GM12874 (cell line): ENCODE measurements around the gene SMIM41.

Experiments
- TF ChIP-seq, protein P1 (sequence below): IDR thresholded peaks from 2 replicates; pipeline ENCODE4 v1.5.1; 2011; ENCODE audit warnings: low read depth, mild to moderate bottlenecking, control low read depth, low read length, moderate library complexity; ENCODE audit not compliant: insufficient read depth

SMIM41 gene

DNA sequence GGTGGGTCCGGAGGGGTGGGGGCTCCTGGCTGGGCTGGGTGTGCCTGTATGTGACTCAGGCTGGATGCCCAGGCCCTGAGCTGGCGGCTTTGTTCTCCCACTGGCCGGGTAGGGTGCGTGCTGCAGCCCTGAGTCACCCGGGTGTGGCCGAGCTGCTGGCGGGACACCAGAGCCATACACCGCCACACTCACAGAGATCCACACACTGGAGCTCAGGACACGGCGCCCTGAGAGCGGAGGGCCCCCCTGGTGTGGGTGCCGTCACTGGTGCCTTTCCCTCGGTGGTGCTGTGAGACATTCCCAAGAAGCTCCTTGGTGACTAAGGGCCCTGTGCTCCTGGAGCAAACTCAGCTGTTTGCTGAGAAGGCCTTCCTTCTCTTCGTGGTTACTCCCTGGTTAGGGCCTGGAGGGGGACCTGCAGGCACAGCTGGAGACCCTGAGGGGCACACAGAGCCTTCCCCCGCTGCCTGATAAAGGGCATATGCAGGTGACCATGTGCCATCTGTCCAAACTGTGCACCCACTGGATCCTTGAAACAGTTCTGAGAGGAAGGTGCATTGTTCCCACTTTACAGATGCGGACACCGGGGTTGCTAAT lies 68.0 kb downstream of the SMIM41 start:
- TF ChIP-seq, protein P1, sequence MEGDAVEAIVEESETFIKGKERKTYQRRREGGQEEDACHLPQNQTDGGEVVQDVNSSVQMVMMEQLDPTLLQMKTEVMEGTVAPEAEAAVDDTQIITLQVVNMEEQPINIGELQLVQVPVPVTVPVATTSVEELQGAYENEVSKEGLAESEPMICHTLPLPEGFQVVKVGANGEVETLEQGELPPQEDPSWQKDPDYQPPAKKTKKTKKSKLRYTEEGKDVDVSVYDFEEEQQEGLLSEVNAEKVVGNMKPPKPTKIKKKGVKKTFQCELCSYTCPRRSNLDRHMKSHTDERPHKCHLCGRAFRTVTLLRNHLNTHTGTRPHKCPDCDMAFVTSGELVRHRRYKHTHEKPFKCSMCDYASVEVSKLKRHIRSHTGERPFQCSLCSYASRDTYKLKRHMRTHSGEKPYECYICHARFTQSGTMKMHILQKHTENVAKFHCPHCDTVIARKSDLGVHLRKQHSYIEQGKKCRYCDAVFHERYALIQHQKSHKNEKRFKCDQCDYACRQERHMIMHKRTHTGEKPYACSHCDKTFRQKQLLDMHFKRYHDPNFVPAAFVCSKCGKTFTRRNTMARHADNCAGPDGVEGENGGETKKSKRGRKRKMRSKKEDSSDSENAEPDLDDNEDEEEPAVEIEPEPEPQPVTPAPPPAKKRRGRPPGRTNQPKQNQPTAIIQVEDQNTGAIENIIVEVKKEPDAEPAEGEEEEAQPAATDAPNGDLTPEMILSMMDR: no peak

DNA sequence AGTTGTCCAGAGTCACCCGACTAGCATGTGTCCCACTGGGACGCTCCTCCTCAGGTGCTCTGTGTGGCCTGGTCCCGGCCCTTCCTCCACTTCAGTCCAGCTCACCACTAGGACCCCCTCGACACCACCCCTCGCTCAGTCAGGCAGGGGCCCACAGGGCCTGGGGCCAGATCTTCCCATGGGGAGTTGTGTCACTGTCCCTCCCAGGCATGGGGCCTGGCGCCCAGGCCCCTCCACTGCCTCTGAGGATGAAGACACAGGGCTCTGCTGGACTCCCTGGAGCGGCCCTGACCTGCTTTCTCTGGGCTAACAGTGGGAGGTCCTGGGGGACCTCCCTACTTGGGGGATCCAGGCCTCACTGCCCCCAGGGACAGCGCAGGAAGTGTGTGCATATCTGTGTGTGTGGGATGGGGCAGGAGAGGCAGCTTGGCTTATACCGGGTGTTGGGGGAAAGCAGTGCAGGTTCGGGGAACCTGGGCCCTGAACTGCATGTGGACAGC lies 68.5 kb downstream of the SMIM41 start:
- TF ChIP-seq, protein P1: no peak

DNA sequence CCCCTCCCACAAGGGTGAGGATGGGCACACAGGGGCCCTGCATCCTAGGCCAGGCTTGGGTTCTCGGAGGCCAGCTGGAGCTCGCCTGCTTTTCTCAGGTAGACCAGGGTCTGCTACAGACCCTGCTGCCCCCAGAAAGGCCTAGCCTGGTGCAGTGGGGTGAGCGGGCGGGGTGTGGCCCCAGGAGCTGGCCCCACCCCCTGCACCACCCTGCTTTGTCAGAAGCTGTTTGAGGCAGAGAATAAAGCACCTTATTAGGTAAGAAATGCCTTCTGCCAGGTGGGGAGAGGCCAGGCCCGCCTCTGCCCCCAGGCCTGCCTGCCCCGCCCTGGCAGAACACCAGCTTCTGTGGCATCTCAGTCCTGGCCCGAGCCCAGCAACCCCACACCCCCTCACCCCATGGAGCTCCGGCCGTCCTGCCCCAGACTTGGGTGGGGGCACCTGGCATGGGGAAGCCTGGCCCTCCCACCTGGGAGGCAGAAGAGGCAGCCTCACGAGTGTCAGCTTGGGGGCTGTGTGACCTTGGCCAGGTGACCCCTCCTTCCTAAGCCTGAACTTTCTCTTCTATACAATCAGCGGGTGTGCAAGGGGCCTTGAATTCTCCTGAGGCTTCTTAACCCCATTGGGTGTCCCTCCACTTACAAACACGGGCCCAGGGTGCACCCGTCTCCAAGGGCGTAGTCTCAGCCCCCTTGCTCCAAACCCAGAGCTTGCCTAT lies 69.1 kb downstream of the SMIM41 start:
- TF ChIP-seq, protein P1: no peak

DNA sequence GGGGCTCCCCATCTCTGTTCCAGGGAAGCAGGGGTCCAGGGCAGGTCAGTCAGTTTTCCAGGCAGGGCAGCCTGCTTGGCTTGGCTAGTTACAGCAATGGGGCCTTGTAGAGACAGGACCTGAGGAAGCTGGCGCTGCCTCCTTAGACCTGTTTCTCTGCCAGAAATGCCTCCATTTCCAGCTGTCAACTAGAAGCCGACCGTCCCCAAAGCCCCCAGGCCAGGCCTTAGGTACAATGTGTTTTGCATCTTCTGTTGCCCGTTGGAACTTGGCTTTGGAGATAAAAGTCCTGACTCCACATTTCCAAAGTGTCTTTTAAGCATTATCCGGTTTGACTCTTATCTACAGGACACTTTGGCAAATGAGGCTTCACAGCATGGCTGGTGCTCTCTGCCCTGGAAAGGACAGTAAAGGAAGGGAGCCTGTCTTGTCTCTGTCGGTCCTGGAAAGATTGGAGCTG lies 69.7 kb downstream of the SMIM41 start:
- TF ChIP-seq, protein P1: no peak

DNA sequence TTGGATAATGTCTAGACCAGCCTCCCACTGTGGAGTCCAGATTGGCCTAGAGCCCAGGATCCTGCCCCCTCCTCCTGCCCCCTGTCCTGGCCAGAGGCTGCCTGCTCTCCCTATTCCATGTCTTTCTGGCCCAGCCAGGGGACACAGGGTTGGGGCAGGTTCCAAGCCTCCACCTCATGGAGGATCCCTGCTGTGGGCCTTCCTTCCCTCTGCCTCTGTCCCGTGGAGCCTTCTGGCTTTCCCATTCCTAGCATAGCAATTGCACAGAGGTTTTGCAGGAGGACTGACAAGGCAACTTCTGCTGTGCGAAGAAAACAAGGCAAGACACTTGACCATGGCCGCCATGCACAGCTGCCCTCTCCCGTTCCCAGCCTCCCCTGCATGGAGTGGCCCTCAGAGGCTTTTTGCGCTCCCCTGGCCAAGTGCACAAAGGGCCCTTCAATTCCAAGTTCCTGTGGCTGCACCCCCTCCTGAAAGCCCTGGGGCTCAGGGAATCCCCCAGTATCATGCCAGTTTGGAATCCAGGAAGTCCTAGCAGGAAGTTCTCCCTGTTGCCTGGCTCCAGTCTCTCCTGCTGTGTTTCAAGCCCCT lies 70.2 kb downstream of the SMIM41 start:
- TF ChIP-seq, protein P1: no peak

DNA sequence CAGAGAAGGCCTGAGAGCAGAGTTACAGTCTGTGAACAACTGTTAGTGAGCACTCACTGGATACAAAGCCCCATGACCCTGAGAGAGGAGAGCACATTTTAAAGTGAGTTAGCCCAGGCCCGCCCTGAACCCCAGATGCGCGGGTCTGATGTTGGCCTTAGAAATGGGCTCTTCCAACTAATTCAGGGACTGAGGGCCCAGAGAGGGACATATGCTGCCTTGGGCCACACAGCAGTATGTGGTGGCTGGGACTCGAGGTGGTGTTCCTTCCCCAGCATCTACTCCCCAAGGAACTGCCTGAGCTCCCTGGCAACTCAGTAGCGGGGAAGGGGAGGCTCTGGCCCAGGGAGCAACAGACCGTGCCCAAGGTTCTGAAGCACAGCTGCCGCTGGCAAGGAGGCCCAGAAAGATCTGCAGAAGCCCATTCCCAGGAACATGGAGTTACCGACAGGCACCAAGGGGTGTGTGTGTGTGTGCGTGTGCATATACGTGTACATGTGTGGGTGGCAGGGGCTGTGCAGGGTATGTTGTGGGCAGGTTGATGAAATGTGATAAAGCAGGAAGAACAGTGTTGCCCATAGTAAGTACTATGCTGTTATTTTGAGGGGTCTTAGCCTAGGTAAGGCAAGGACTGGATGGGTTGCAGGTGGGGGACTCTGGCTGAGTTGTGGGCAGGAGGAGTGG lies 71.8 kb downstream of the SMIM41 start:
- TF ChIP-seq, protein P1: no peak
